Measurements from ENCODE around the gene PPM1F.

Gene PPM1F

GRCh38 chr22:21975273-21975672, 22.6 kb upstream of the PPM1F start:
- DNase-seq: no peak

GRCh38 chr22:21974058-21974649, 21.5 kb upstream of the PPM1F start:
- no peak for DNase-seq

GRCh38 chr22:21972806-21973205, 20.2 kb upstream of the PPM1F start:
- no peak for DNase-seq

GRCh38 chr22:21972293-21972779, 19.7 kb upstream of the PPM1F start:
- peak; percentile 83 for DNase-seq

- no peak for DNase-seq
Measured at GRCh38 chr22:21971858-21972275, 19.2 kb upstream of the PPM1F start.

GRCh38 chr22:21970800-21971617, 18.4 kb upstream of the PPM1F start:
- DNase-seq: no peak

GRCh38 chr22:21970037-21970799, 17.6 kb upstream of the PPM1F start:
- no peak for DNase-seq

- DNase-seq: no peak
Measured at GRCh38 chr22:21968452-21969129, 15.9 kb upstream of the PPM1F start.

- no peak for DNase-seq
Measured at GRCh38 chr22:21967693-21968271, 15.1 kb upstream of the PPM1F start.

- DNase-seq: no peak
Measured at GRCh38 chr22:21966643-21967516, 14.2 kb upstream of the PPM1F start.

- no peak for DNase-seq
Measured at GRCh38 chr22:21965762-21966288, 13.2 kb upstream of the PPM1F start.

- no peak for DNase-seq
Measured at GRCh38 chr22:21964918-21965484, 12.4 kb upstream of the PPM1F start.

GRCh38 chr22:21964234-21964633, 11.6 kb upstream of the PPM1F start:
- DNase-seq: no peak

- no peak for DNase-seq
Measured at GRCh38 chr22:21963790-21964211, 11.2 kb upstream of the PPM1F start.

GRCh38 chr22:21963286-21963685, 10.6 kb upstream of the PPM1F start:
- DNase-seq: no peak

- DNase-seq: no peak
Measured at GRCh38 chr22:21962655-21962949, 10.0 kb upstream of the PPM1F start.

GRCh38 chr22:21961886-21962654, 9.4 kb upstream of the PPM1F start:
- DNase-seq: no peak

GRCh38 chr22:21961127-21961867, 8.6 kb upstream of the PPM1F start:
- DNase-seq: no peak
